ENCODE measurements around the gene APH1B.

The APH1B gene

DNA sequence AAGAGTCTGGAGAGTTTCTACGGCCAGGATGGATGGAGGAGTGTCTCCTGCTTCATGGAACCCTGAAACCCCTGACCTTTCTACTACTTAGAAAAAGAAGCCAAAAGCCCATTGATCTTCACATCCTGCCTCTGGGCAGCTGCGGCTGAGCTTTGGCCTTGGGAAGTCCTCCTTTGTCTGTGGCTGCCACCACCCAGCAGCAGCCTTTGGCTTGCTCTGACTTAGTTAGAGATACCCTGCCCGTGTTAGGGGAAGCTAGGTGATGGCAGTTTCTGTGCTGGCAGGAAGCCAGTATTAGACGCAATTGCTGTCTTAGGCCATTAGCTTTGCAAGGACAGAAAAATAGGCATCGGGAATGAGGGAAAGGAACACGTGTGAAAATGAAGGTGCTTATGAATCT, 18.8 kb downstream of the APH1B start:
- H3K4me1 ChIP-seq, result no peaks in the 10 kb centered on the region
- no peak overlapping the region for H2AFZ ChIP-seq
- H3K27ac ChIP-seq, result no peak overlapping the region
- no peak overlapping the region for H3K9ac ChIP-seq
- TF ChIP-seq, protein P1, sequence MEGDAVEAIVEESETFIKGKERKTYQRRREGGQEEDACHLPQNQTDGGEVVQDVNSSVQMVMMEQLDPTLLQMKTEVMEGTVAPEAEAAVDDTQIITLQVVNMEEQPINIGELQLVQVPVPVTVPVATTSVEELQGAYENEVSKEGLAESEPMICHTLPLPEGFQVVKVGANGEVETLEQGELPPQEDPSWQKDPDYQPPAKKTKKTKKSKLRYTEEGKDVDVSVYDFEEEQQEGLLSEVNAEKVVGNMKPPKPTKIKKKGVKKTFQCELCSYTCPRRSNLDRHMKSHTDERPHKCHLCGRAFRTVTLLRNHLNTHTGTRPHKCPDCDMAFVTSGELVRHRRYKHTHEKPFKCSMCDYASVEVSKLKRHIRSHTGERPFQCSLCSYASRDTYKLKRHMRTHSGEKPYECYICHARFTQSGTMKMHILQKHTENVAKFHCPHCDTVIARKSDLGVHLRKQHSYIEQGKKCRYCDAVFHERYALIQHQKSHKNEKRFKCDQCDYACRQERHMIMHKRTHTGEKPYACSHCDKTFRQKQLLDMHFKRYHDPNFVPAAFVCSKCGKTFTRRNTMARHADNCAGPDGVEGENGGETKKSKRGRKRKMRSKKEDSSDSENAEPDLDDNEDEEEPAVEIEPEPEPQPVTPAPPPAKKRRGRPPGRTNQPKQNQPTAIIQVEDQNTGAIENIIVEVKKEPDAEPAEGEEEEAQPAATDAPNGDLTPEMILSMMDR (IDR thresholded peaks at IDR 0.05), result no peak
- no peak overlapping the region for H3K4me3 ChIP-seq (ENCODE audit: low read depth, low read length)
- H3K36me3 ChIP-seq (ENCODE audit: control insufficient read depth, insufficient read depth, low read length), result no peaks in the 10 kb centered on the region
- no peaks in the 10 kb centered on the region for H3K27me3 ChIP-seq (ENCODE audit: control insufficient read depth, insufficient read depth, low read length)
- no peaks in the 10 kb centered on the region for H3K79me2 ChIP-seq
- H3K9me3 ChIP-seq (ENCODE audit: control insufficient read depth, low read length), result no peaks in the 10 kb centered on the region
- no peak overlapping the region for H3K4me2 ChIP-seq (ENCODE audit: low read length)

DNA sequence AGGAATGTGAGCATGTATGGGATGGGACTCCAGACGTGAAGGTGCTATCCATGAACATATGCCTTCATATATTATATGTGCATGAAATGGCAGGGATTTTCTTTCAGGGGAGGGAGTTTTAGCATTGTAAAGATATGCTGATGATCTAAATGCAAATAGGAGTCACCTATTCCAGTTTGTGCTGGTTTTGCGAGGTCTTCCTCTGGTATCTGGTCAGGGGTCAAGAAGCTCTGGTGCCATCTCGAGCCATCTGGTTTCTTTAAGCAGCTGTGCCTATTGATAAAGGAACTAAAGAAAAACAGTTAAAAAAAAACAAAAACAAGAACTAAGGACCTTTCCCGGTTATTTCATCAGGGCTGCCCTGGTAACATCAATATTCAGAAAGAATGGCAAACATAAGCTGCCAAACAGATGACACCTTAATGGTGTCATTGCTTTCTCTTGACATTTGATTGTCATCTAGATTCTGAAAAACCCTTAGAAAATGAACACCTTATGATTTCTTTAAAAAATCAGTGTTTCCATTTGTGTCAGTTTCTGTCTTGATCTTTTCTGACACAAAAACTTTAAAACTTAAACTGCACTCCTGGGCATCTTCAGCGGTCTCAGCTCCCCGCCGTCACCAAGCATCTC, 22.7 kb downstream of the APH1B start:
- Histone ChIP-seq H3K9me3 (ENCODE audit: control insufficient read depth, low read length) (no peaks in the 10 kb centered on the region), H3K4me1 (no peaks in the 10 kb centered on the region), H3K27ac (no peak overlapping the region), H3K27me3 (ENCODE audit: control insufficient read depth, insufficient read depth, low read length) (no peaks in the 10 kb centered on the region), H3K9ac (no peak overlapping the region), H3K79me2 (no peaks in the 10 kb centered on the region), H3K4me3 (ENCODE audit: low read depth, low read length) (no peak overlapping the region), H3K36me3 (ENCODE audit: control insufficient read depth, insufficient read depth, low read length) (no peaks in the 10 kb centered on the region), H2AFZ (no peak overlapping the region), H3K4me2 (ENCODE audit: low read length) (no peak overlapping the region)
- TF ChIP-seq, protein P1 (IDR thresholded peaks at IDR 0.05), result no peak

DNA sequence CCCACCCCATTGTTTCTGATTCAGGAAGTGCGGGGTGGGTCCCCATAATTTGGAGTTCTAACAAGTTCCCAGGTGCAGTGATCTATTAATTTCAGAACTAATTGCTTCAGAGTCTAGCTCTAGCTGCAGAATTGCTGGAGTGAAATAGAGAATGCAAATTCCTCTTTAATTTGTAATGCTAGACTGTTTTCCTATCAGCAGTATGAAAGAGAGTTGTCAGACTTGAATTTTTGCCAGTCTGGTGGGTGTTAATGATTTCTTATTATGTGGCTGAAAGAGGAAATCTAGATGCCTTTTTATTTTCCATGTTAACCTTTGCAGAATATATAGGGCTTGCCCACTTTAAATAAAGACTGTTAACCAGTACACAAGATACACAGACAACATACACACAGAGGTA, 23.7 kb downstream of the APH1B start:
- H3K36me3 ChIP-seq (ENCODE audit: control insufficient read depth, insufficient read depth, low read length), result no peaks in the 10 kb centered on the region
- H3K4me3 ChIP-seq (ENCODE audit: low read depth, low read length), result no peak overlapping the region
- no peaks in the 10 kb centered on the region for H3K27me3 ChIP-seq (ENCODE audit: control insufficient read depth, insufficient read depth, low read length)
- H3K27ac ChIP-seq, result no peak overlapping the region
- TF ChIP-seq, protein P1 (IDR thresholded peaks at IDR 0.05), result no peak
- H3K79me2 ChIP-seq, result no peaks in the 10 kb centered on the region
- no peaks in the 10 kb centered on the region for H3K9me3 ChIP-seq (ENCODE audit: control insufficient read depth, low read length)
- no peak overlapping the region for H3K4me2 ChIP-seq (ENCODE audit: low read length)
- no peaks in the 10 kb centered on the region for H3K4me1 ChIP-seq
- no peak overlapping the region for H3K9ac ChIP-seq
- no peak overlapping the region for H2AFZ ChIP-seq

DNA sequence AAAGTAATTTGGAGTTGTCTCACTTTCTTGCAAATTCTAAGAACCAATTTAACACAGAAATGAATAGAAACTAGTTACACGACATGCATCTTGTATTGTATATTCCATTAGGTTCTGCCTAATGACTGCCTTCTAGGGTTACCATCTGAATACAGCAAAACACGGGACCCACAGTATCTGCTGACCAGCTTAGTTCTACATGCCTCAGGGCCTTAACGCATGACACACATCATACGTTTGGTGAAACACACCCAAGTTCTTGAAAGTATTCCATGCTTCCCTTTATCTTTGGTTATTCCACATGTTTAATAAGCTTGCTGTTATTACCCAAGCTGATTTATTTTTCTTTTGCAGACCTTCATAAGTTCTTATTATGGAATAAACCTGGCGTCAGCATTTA, 27.9 kb downstream of the APH1B start:
- no peaks in the 10 kb centered on the region for H3K4me1 ChIP-seq
- H3K4me3 ChIP-seq (ENCODE audit: low read depth, low read length), result no peak overlapping the region
- no peaks in the 10 kb centered on the region for H3K9me3 ChIP-seq (ENCODE audit: control insufficient read depth, low read length)
- no peak overlapping the region for H2AFZ ChIP-seq
- H3K4me2 ChIP-seq (ENCODE audit: low read length), result no peak overlapping the region
- no peak overlapping the region for H3K9ac ChIP-seq
- H3K36me3 ChIP-seq (ENCODE audit: control insufficient read depth, insufficient read depth, low read length), result no peaks in the 10 kb centered on the region
- no peak overlapping the region for H3K27ac ChIP-seq
- TF ChIP-seq, protein P1 (IDR thresholded peaks at IDR 0.05), result no peak
- H3K79me2 ChIP-seq, result no peaks in the 10 kb centered on the region
- no peaks in the 10 kb centered on the region for H3K27me3 ChIP-seq (ENCODE audit: control insufficient read depth, insufficient read depth, low read length)

DNA sequence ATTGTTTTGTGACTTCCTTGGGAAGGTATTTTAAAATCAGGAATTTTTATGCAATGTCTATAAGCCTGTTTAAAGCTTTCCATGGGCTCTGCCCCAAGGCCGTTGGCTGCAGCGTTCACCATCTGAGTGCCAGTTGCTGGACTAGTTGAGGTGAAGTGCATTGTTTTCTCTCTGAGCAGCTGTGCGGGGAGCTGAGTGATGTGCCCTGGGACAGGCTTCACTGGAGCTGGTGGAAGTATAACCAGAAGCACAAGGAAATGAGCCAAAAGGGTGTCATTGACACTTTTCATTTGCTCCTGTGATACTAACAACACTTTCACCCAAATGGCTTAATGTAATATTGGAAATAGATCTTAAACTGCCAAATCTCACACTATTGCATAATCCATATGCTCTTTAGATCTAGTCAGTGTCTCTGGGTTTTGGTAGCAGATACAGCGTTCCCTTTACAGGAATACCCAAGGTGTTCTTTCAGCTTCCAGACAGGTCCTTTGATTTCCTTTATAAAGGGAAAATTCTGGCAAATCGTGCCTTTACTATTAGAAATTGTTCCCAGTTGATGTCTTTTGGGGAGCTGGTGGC, 29.2 kb downstream of the APH1B start:
- no peak overlapping the region for H3K4me3 ChIP-seq (ENCODE audit: low read depth, low read length)
- no peaks in the 10 kb centered on the region for H3K9me3 ChIP-seq (ENCODE audit: control insufficient read depth, low read length)
- no peaks in the 10 kb centered on the region for H3K4me1 ChIP-seq
- no peak overlapping the region for H3K4me2 ChIP-seq (ENCODE audit: low read length)
- H3K9ac ChIP-seq, result no peak overlapping the region
- no peaks in the 10 kb centered on the region for H3K27me3 ChIP-seq (ENCODE audit: control insufficient read depth, insufficient read depth, low read length)
- no peaks in the 10 kb centered on the region for H3K79me2 ChIP-seq
- no peaks in the 10 kb centered on the region for H3K36me3 ChIP-seq (ENCODE audit: control insufficient read depth, insufficient read depth, low read length)
- TF ChIP-seq, protein P1 (IDR thresholded peaks at IDR 0.05), result no peak
- H3K27ac ChIP-seq, result no peak overlapping the region
- H2AFZ ChIP-seq, result no peak overlapping the region

Data from parathyroid adenoma (tissue), 2 donors.